H1 (cell line): ENCODE results near the gene ZNF665. TPM values are rescaled to one million over a fixed set of nuclear protein-coding genes. Genes with fewer than 3 reads are reported as not detected.
A peak's percentile ranks its signal among the peaks of the same experiment; 100 is the strongest.
"Not testable (repeated sequence)": the region's sequence is repeated elsewhere in the genome, so short reads cannot be mapped to it uniquely, and the experiment has no call there.

Experiments used
- CTCF ChIA-PET: fragments of 300-600 bp; sonication (Branson Sonifier 250); formaldehyde crosslinking; loops from one replicate; lab custom pipeline; 2021; ENCODE audit not compliant: partially characterized antibody; lab: Charles Lee
- POLR2A ChIA-PET: fragments of 300-600 bp; sonication (Branson Sonifier 250); formaldehyde crosslinking; loops from one replicate; lab custom pipeline; 2021; ENCODE audit warnings: inconsistent platforms; ENCODE audit not compliant: partially characterized antibody; lab: Charles Lee
- DNase-seq, 2 experiments: peaks; one replicate each; pipeline versions ENCODE4 v3.0.0 to v3.0.0-alpha.2; 2010 to 2022; ENCODE audit warnings: low spot score in 2 of 2, low read depth in 1 of 2, mixed read lengths in 1 of 2
- FAIRE-seq: peaks from 2 replicates; lab custom pipeline; 2011; peaks lifted over from hg19 to GRCh38; lab: Jason Lieb, UNC
- H2AFZ ChIP-seq: 2 replicates; pipeline ENCODE4 v1.8.1; 2012; ENCODE audit warnings: low read length, inconsistent platforms
- H2AK5ac ChIP-seq: 2 replicates; pipeline ENCODE4 v1.6.1; 2013; ENCODE audit warnings: low read depth, low read length
- H2BK120ac ChIP-seq: replicated peaks from 2 replicates; pipeline ENCODE3; 2013; ENCODE audit warnings: low read depth, low read length, inconsistent platforms
- H2BK12ac ChIP-seq: 2 replicates; pipeline ENCODE4 v1.6.1; 2013; ENCODE audit warnings: low read depth, low read length
- H2BK15ac ChIP-seq: 2 replicates; pipeline ENCODE4 v1.6.1; 2013; ENCODE audit warnings: low read length
- H2BK20ac ChIP-seq: 2 replicates; pipeline ENCODE4 v1.6.1; 2013; ENCODE audit warnings: low read length
- H2BK5ac ChIP-seq: 2 replicates; pipeline ENCODE4 v1.6.1; 2013; ENCODE audit warnings: low read depth, low read length
- H3K14ac ChIP-seq: 2 replicates; pipeline ENCODE4 v1.6.1; 2013; ENCODE audit warnings: inconsistent platforms; ENCODE audit not compliant: insufficient read length
- H3K18ac ChIP-seq: 2 replicates; pipeline ENCODE4 v1.6.1; 2013; ENCODE audit warnings: low read length; ENCODE audit errors: extremely low read depth
- H3K23ac ChIP-seq: 2 replicates; pipeline ENCODE4 v1.6.1; 2013; ENCODE audit warnings: inconsistent platforms; ENCODE audit not compliant: insufficient read length
- H3K23me2 ChIP-seq: 2 replicates; pipeline ENCODE4 v1.6.1; 2013; ENCODE audit warnings: low read depth, low read length
- H3K27ac ChIP-seq: 2 replicates; pipeline ENCODE4 v1.6.1; 2011; ENCODE audit warnings: low read depth, low read length, inconsistent platforms
- H3K27me3 ChIP-seq, 4 experiments: replicated peaks in 1 of 4; 1 replicate in 1 of 4; 2 replicates in 3 of 4; pipeline versions ENCODE4 v1.6.1 to v1.8.1; 2011 to 2013; ENCODE audit warnings: low read length in 3 of 4, mild to moderate bottlenecking in 3 of 4, inconsistent platforms in 2 of 4, mixed read lengths in 2 of 4, moderate library complexity in 1 of 4; ENCODE audit not compliant: control insufficient read depth in 3 of 4, insufficient read depth in 3 of 4; ENCODE audit errors: extremely low read depth in 1 of 4
- H3K36me3 ChIP-seq, 4 experiments: 2 replicates each; pipeline versions ENCODE4 v1.6.1 to v1.8.1; 2011 to 2013; ENCODE audit warnings: mild to moderate bottlenecking in 4 of 4, low read length in 3 of 4, moderate library complexity in 2 of 4, control low read depth in 1 of 4, inconsistent platforms in 1 of 4; ENCODE audit not compliant: insufficient read depth in 4 of 4, control insufficient read depth in 2 of 4
- H3K4ac ChIP-seq: replicated peaks from 2 replicates; pipeline ENCODE3; 2013; ENCODE audit warnings: low read length, low read depth, mixed read lengths, inconsistent platforms; ENCODE audit not compliant: insufficient read length
- H3K4me1 ChIP-seq, 4 experiments: replicated peaks in 1 of 4; 1 replicate in 1 of 4; 2 replicates in 3 of 4; pipeline versions ENCODE4 v1.6.1 to v1.8.1; 2011 to 2013; ENCODE audit warnings: low read length in 3 of 4, inconsistent platforms in 2 of 4, mixed read lengths in 1 of 4; ENCODE audit not compliant: insufficient read depth in 4 of 4, control insufficient read depth in 3 of 4
- H3K4me2 ChIP-seq, 2 experiments: 2 replicates each; pipeline versions ENCODE4 v1.6.1 to v1.8.1; 2011 to 2013; ENCODE audit warnings: low read depth in 2 of 2, low read length in 2 of 2, control low read depth in 1 of 2, inconsistent platforms in 1 of 2, mild to moderate bottlenecking in 1 of 2; ENCODE audit not compliant: insufficient read depth in 1 of 2
- H3K4me3 ChIP-seq, 4 experiments: fragments of 200-600, 300-600 bp in 1 of 4; sonication (generic), shearing (Covaris generic), sonication (Bioruptor Twin) in 1 of 4; 2 replicates each; pipeline versions ENCODE4 v1.5.1 to v1.8.1; 2011 to 2016; ENCODE audit warnings: low read length in 4 of 4, low read depth in 3 of 4, control low read depth in 2 of 4, inconsistent platforms in 2 of 4, mild to moderate bottlenecking in 2 of 4, mixed read lengths in 1 of 4, moderate library complexity in 1 of 4; ENCODE audit not compliant: insufficient read depth in 2 of 4; ENCODE audit errors: extremely low read depth in 1 of 4
- H3K56ac ChIP-seq: replicated peaks from 2 replicates; pipeline ENCODE3; 2013; ENCODE audit warnings: low read depth, mild to moderate bottlenecking, mixed read lengths, low read length, inconsistent platforms; ENCODE audit not compliant: insufficient read length
- H3K79me1 ChIP-seq: 2 replicates; pipeline ENCODE4 v1.6.1; 2013; ENCODE audit warnings: low read depth, low read length, control low read depth
- H3K79me2 ChIP-seq, 2 experiments: 2 replicates each; pipeline versions ENCODE4 v1.6.1 to v1.8.1; 2012 to 2013; ENCODE audit warnings: low read length in 2 of 2, mild to moderate bottlenecking in 2 of 2, inconsistent platforms in 1 of 2; ENCODE audit not compliant: insufficient read depth in 2 of 2, control insufficient read depth in 1 of 2
- H3K9ac ChIP-seq, 4 experiments: replicated peaks in 1 of 4; 1 replicate in 1 of 4; 2 replicates in 3 of 4; pipeline versions ENCODE4 v1.6.1 to v1.8.1; 2011 to 2013; ENCODE audit warnings: low read depth in 3 of 4, low read length in 3 of 4, control low read depth in 2 of 4, mild to moderate bottlenecking in 2 of 4, moderate library complexity in 2 of 4, inconsistent platforms in 1 of 4; ENCODE audit errors: extremely low read depth in 1 of 4
- H3K9me3 ChIP-seq, 2 experiments: 2 replicates each; pipeline versions ENCODE4 v1.6.1 to v1.8.1; 2012 to 2013; ENCODE audit warnings: mild to moderate bottlenecking in 2 of 2, moderate library complexity in 2 of 2, control low read depth in 1 of 2, inconsistent platforms in 1 of 2, low read depth in 1 of 2, low read length in 1 of 2, mixed read lengths in 1 of 2; ENCODE audit not compliant: insufficient read depth in 2 of 2
- H4K20me1 ChIP-seq, 2 experiments: replicated peaks in 1 of 2; 2 replicates each; pipeline versions ENCODE3 to v1.8.1; 2011 to 2013; ENCODE audit warnings: inconsistent platforms in 2 of 2, low read length in 2 of 2, mild to moderate bottlenecking in 1 of 2; ENCODE audit not compliant: insufficient read depth in 2 of 2, control insufficient read depth in 1 of 2
- H4K5ac ChIP-seq: 2 replicates; pipeline ENCODE4 v1.6.1; 2013; ENCODE audit warnings: low read length, low read depth, mixed read lengths, inconsistent platforms; ENCODE audit not compliant: insufficient read length
- H4K8ac ChIP-seq: 2 replicates; pipeline ENCODE4 v1.8.0; 2013; ENCODE audit warnings: mild to moderate bottlenecking, moderate library complexity, low read length, inconsistent platforms; ENCODE audit not compliant: insufficient read depth; ENCODE audit errors: extremely low read depth
- H4K91ac ChIP-seq: replicated peaks from 2 replicates; pipeline ENCODE3; 2013; ENCODE audit warnings: low read length, mixed read lengths, inconsistent platforms; ENCODE audit not compliant: insufficient read length
- RAD21 ChIP-seq, 2 experiments: IDR thresholded peaks in 1 of 2; conservative IDR thresholded peaks in 1 of 2; 2 replicates each; pipeline ENCODE4 v1.6.1; 2011; ENCODE audit warnings: low read depth in 2 of 2, low read length in 2 of 2, improper control_type of control experiment in 1 of 2, inconsistent platforms in 1 of 2, mild to moderate bottlenecking in 1 of 2, moderate library complexity in 1 of 2
- WGBS, 2 experiments: shearing (Covaris generic) in 1 of 2; methylation state at CpG; one replicate each; pipeline versions ENCODE4 v1.1.6 to v1.1.7; 2013 to 2015; ENCODE audit warnings: low lambda C conversion rate in 2 of 2, mixed read lengths in 2 of 2, inconsistent platforms in 1 of 2, low coverage in 1 of 2, missing lambda C conversion rate in 1 of 2; ENCODE audit not compliant: insufficient replicate concordance in 2 of 2, insufficient coverage in 1 of 2, insufficient read length in 1 of 2; ENCODE audit errors: extremely low coverage in 1 of 2, missing lambda C conversion rate in 1 of 2; 5-methylcytosine and 5-hydroxymethylcytosine counted together
- polyA plus RNA-seq, 7 experiments: library from polyadenylated mRNA; depleted of rRNA in 3 of 7; stranded (reverse) in 5 of 7; unstranded in 2 of 7; fragments of >200 nt in 5 of 7; fragments of 200-250 nt in 2 of 7; gene quantifications; 1 replicate in 5 of 7; 2 replicates in 1 of 7; 4 replicates in 1 of 7; pipeline versions ENCODE4 v1.2.1 to v1.2.3, GENCODE V29; 2011 to 2013; ENCODE audit warnings: missing spikeins in 2 of 7, mixed read lengths in 2 of 7
- total RNA-seq: library from RNA; stranded (reverse); fragmentation: NEBNext Ultra II Directional; extraction: Animal tissue kit (Norgen Biotek cat#: 25700); gene quantifications from 2 replicates; pipeline ENCODE4 v1.2.1, GENCODE V29; 2021
- TF ChIP-seq, protein P1 (sequence below), 3 experiments: IDR thresholded peaks; 1 replicate in 2 of 3; 2 replicates in 1 of 3; pipeline versions ENCODE4 v1.5.1 to v1.6.1; 2011; ENCODE audit warnings: low read length in 3 of 3, mild to moderate bottlenecking in 3 of 3, inconsistent platforms in 2 of 3, low read depth in 1 of 3, moderate library complexity in 1 of 3; ENCODE audit not compliant: insufficient read depth in 1 of 3; ENCODE audit errors: control extremely low read depth in 1 of 3

ZNF665 gene
- total and polyA plus RNA-seq, 2 of the 8 experiments (the other 6 are each of a cell fraction or from before 2014, with no cell fraction given), result 2.4 to 6.4 TPM

- not testable (repeated sequence) for H3K4me2 ChIP-seq, H2BK120ac ChIP-seq, H3K4me3 ChIP-seq, H4K20me1 ChIP-seq, H3K14ac ChIP-seq, H3K23me2 ChIP-seq, H3K4ac ChIP-seq, H4K91ac ChIP-seq, H2AK5ac ChIP-seq, H3K56ac ChIP-seq, H3K27ac ChIP-seq, H2AFZ ChIP-seq
- CTCF ChIA-PET, result interaction anchor here (0.7 to 2.3 kb wide), 6 partner anchors 10 to 277 kb away, joined by 3 to 15 read pairs (median 6); no protein-coding TSS in a partner anchor
- FAIRE-seq, result peak; percentile 84
- 82% methylated on average over 15 of the region's 19 CpGs; no CpG with 5 or more reads in 1 of the 2 experiments for WGBS, 2 experiments
- TF ChIP-seq, protein P1, sequence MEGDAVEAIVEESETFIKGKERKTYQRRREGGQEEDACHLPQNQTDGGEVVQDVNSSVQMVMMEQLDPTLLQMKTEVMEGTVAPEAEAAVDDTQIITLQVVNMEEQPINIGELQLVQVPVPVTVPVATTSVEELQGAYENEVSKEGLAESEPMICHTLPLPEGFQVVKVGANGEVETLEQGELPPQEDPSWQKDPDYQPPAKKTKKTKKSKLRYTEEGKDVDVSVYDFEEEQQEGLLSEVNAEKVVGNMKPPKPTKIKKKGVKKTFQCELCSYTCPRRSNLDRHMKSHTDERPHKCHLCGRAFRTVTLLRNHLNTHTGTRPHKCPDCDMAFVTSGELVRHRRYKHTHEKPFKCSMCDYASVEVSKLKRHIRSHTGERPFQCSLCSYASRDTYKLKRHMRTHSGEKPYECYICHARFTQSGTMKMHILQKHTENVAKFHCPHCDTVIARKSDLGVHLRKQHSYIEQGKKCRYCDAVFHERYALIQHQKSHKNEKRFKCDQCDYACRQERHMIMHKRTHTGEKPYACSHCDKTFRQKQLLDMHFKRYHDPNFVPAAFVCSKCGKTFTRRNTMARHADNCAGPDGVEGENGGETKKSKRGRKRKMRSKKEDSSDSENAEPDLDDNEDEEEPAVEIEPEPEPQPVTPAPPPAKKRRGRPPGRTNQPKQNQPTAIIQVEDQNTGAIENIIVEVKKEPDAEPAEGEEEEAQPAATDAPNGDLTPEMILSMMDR (IDR thresholded peaks at IDR 0.05; ENCODE audit: control extremely low read depth in 1 of 3, insufficient read depth in 1 of 3, low read depth in 1 of 3, low read length in 3 of 3), result peak in 2 of 3 experiments; percentile 1 to 29; a peak in 2 of 4 replicates
- TF ChIP-seq RAD21 (IDR thresholded peaks at IDR 0.05 in 1 of 2, conservative IDR thresholded peaks at IDR 0.05 in 1 of 2; ENCODE audit: low read depth in 2 of 2, low read length in 2 of 2), result peak; percentile 27 to 31; a peak in 2 of 4 replicates
- TF ChIP-seq, all 59 proteins: peak for 2; not testable (repeated sequence) for 57
- H2BK5ac ChIP-seq, H4K5ac ChIP-seq, H3K18ac ChIP-seq, H2BK12ac ChIP-seq, H3K9me3 ChIP-seq, H3K79me2 ChIP-seq, H3K4me1 ChIP-seq, H3K36me3 ChIP-seq, H3K23ac ChIP-seq, H3K79me1 ChIP-seq, POLR2A ChIA-PET, H3K9ac ChIP-seq, H2BK15ac ChIP-seq, H2BK20ac ChIP-seq, H3K27me3 ChIP-seq, H4K8ac ChIP-seq: not testable (repeated sequence)
- DNase-seq, result peak in 1 of 2 experiments; percentile 55
Observed at GRCh38 chr19:53185155-53185882, 7.8 kb downstream of the ZNF665 start.
